ENCODE results near the gene DYTN. TPM values are rescaled to one million over a fixed set of nuclear protein-coding genes. Genes with fewer than 3 reads are reported as not detected.
"Not testable (repeated sequence)": the region's sequence is repeated elsewhere in the genome, so short reads cannot be mapped to it uniquely, and the experiment has no call there.

The DYTN gene
- total RNA-seq, 2 experiments from 2014 or later, result not detected

DNA sequence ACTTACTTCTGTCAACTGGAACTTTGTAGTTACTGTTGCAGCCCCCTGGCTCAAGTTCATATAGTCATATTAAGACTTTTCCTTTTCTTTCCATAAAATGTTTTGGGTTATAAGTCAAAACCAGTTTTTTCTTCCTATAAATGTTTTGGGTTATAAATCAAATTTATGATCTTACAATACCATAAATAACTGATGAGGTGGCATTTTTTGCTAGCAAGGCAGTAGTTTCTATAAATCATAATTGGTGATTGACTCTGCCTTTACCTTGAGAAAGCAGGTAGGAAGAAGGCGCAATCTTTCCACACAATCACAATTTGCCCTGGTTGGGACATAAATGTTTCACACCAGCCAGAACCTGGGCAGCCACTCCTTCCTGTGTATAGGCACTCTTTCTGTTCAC, 5.1 kb upstream of the DYTN start:
- Mint-ChIP-seq H3K4me1 (no peaks in the 10 kb centered on the region), H3K27me3 (peaks cover 33% of the 10 kb centered on the region)
- POLR2A ChIA-PET, result no interaction called here

GRCh38 chr2:206721256-206721920, 3.2 kb upstream of the DYTN start:
- Mint-ChIP-seq H3K27ac (no peak overlapping the region), H3K36me3 (ENCODE audit: low read depth) (no peaks in the 10 kb centered on the region), H3K4me3 (no peak overlapping the region), H3K4me1 (no peaks in the 10 kb centered on the region), H3K27me3 (peaks cover 36% of the 10 kb centered on the region), H3K9me3 (no peaks in the 10 kb centered on the region)
- no peak for DNase-seq
- ChIA-PET POLR2A (no interaction called here), CTCF (no interaction called here)

More for the DNA sequence above, 5.1 kb upstream of the DYTN start:
- H3K9me3 Mint-ChIP-seq, result no peaks in the 10 kb centered on the region
- no peaks in the 10 kb centered on the region for H3K36me3 Mint-ChIP-seq (ENCODE audit: low read depth)
- no peak for DNase-seq
- no peak overlapping the region for H3K27ac Mint-ChIP-seq
- CTCF ChIA-PET, result no interaction called here
- no peak overlapping the region for H3K4me3 Mint-ChIP-seq

DNA sequence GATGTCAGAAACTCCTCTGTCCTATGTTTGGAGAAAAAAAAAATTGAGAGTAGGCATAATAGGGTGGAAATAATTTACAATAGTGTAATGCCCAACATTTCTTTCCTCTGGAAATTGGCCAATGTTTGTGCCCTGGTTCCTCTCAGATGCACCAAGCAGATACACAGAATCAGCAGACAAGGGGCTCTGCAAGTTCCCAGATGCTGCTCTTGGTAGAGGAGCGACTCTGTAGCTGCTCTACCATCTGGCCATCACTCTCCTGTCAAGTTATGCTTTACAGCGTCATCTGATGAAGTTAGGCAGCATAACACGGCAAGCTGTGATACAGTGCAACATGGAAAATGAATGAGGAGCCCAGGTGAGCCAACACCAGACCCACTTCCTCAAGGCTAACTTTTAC, 1.6 kb downstream of the DYTN start:
- H3K27me3 Mint-ChIP-seq, result peaks cover 19% of the 10 kb centered on the region
- no peak overlapping the region for H3K27ac Mint-ChIP-seq
- no peaks in the 10 kb centered on the region for H3K9me3 Mint-ChIP-seq
- no peak for DNase-seq
- ChIA-PET POLR2A (no interaction called here), CTCF (no interaction called here)
- peaks cover 2% of the 10 kb centered on the region for H3K4me1 Mint-ChIP-seq
- H3K4me3 Mint-ChIP-seq, result no peak overlapping the region
- no peaks in the 10 kb centered on the region for H3K36me3 Mint-ChIP-seq (ENCODE audit: low read depth)

- peaks cover 22% of the 10 kb centered on the region for H3K27me3 Mint-ChIP-seq
- H3K9me3 Mint-ChIP-seq; CTCF ChIA-PET; DNase-seq; H3K27ac Mint-ChIP-seq; POLR2A ChIA-PET; H3K36me3 Mint-ChIP-seq (ENCODE audit: low read depth); H3K4me3 Mint-ChIP-seq; H3K4me1 Mint-ChIP-seq: not testable (repeated sequence)
Observed at GRCh38 chr2:206715183-206715582, 3.0 kb downstream of the DYTN start.

DNA sequence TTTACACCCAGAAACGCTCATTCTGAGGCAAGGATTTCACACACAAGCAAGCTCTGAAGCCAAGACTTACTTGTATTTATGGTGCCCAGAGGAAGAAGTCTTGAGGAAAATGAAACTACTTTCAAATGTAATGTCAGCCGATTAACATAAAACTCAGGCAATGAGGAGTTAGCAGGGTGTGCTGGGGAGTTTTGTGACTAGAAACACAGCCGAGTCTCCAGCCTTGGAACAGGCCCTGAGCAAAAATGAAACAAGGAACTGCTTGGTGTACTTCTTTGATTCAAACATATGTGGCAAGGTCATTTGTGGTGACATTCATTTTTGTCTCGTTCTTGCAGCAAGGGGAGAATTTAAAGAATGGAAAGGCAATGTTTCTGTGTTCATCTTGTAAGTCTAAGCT, 4.5 kb downstream of the DYTN start:
- H3K4me3 Mint-ChIP-seq, result no peak overlapping the region
- no peak overlapping the region for H3K27ac Mint-ChIP-seq
- peaks cover 2% of the 10 kb centered on the region for H3K4me1 Mint-ChIP-seq
- CTCF ChIA-PET, result interaction anchor here (1.2 kb wide), 1 partner anchor 11 kb away, joined by 3 read pairs; no protein-coding TSS in a partner anchor
- no peaks in the 10 kb centered on the region for H3K36me3 Mint-ChIP-seq (ENCODE audit: low read depth)
- no peak for DNase-seq
- POLR2A ChIA-PET, result no interaction called here
- H3K27me3 Mint-ChIP-seq, result peaks cover 18% of the 10 kb centered on the region
- H3K9me3 Mint-ChIP-seq, result no peaks in the 10 kb centered on the region

DNA sequence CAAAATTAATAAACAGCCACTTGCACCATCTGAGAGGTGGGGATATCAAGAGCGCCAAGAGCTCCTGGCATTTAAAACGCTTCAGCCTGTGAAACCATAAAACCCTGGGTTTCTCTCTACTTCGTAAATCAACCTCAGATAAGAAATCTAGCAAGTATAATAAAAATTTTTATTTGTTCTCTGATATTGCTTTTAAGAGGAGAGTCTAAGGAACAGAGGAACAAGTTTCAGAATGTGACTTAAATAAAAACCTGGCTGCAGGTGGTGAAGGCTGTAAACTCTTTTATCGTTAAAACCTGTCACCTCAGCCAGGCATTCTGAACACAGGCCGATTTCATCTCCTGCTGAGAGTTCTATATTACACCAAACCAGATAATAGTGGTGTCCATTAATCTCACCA, 9.9 kb downstream of the DYTN start:
- Mint-ChIP-seq H3K4me3 (no peak overlapping the region), H3K4me1 (no peaks in the 10 kb centered on the region), H3K9me3 (no peaks in the 10 kb centered on the region), H3K27ac (no peak overlapping the region), H3K36me3 (ENCODE audit: low read depth) (no peaks in the 10 kb centered on the region), H3K27me3 (peaks cover 14% of the 10 kb centered on the region)
- DNase-seq, result no peak
- CTCF ChIA-PET, result interaction anchor here (0.8 kb wide), 1 partner anchor 11 kb away, joined by 3 read pairs; no protein-coding TSS in a partner anchor
- POLR2A ChIA-PET, result no interaction called here

DNA sequence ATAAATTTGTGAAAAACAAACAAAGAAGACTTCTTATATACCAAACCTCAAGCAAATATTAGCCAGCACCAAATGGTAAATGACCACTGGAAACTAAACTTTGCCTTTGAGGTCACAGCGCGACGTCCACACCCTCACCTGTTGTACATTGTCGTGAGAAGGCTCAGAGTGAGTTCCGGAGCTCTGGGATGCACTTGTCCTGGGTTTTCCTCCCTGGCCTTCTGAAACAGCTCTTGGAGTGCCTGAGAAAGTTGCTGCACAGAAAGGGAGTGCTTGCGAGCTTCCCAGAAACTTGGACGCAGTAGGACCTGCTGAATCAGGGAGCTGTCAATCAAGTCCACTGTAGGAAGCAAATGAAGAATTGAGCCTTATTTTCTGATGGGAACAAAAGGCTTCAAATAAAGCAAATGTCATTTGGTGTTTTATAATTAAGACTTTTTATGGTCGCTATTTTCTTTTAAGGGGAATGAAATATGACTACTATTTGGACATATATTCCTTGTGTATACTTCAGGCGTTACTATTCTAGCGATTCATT, 11.0 kb downstream of the DYTN start:
- POLR2A ChIA-PET, result no interaction called here
- no peak for DNase-seq
- CTCF ChIA-PET, result interaction anchor here (0.5 to 0.8 kb wide), 2 partner anchors 10 to 900 kb away, joined by 3 read pairs; no protein-coding TSS in a partner anchor
- Mint-ChIP-seq H3K9me3 (no peaks in the 10 kb centered on the region), H3K4me3 (no peak overlapping the region), H3K27ac (no peak overlapping the region), H3K36me3 (ENCODE audit: low read depth) (no peaks in the 10 kb centered on the region), H3K27me3 (peaks cover 16% of the 10 kb centered on the region), H3K4me1 (no peaks in the 10 kb centered on the region)

- no peak for DNase-seq
- ChIA-PET CTCF (no interaction called here), POLR2A (no interaction called here)
- H3K4me3 Mint-ChIP-seq, result no peak overlapping the region
- H3K36me3 Mint-ChIP-seq (ENCODE audit: low read depth), result no peaks in the 10 kb centered on the region
- peaks cover 11% of the 10 kb centered on the region for H3K27me3 Mint-ChIP-seq
- H3K4me1 Mint-ChIP-seq, result peaks cover 2% of the 10 kb centered on the region
- H3K27ac Mint-ChIP-seq, result no peak overlapping the region
- no peaks in the 10 kb centered on the region for H3K9me3 Mint-ChIP-seq
Observed at GRCh38 chr2:206701952-206702605, 16.1 kb downstream of the DYTN start.

GRCh38 chr2:206700156-206700555, 18.0 kb downstream of the DYTN start:
- DNase-seq, result no peak
- Mint-ChIP-seq H3K27me3 (peaks cover 13% of the 10 kb centered on the region), H3K36me3 (ENCODE audit: low read depth) (no peaks in the 10 kb centered on the region), H3K4me3 (no peak overlapping the region), H3K9me3 (no peaks in the 10 kb centered on the region), H3K4me1 (peaks cover 2% of the 10 kb centered on the region), H3K27ac (no peak overlapping the region)
- ChIA-PET POLR2A (no interaction called here), CTCF (no interaction called here)

DNA sequence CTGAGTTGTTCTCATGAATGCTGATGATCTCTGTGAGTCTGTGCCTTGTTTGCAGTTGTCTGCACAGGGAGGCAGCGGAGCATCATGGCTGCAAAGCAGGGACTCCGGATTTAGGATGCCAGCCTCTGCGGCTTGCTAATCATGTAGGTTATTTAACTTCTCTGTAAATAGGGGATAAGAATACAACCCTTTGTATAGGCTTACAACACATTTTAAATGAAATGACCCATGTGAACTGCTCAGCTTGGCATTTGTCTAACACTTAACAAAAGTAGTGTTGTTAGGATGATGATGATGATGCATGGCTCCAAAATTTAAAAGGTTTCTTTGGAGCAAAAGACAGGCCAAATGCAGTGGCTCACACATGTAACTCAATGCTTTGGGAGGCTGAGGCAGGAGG, 19.4 kb downstream of the DYTN start:
- Mint-ChIP-seq H3K27me3 (peaks cover 13% of the 10 kb centered on the region), H3K4me1 (peaks cover 2% of the 10 kb centered on the region), H3K4me3 (no peak overlapping the region), H3K9me3 (no peaks in the 10 kb centered on the region), H3K36me3 (ENCODE audit: low read depth) (no peaks in the 10 kb centered on the region), H3K27ac (no peak overlapping the region)
- ChIA-PET CTCF (no interaction called here), POLR2A (no interaction called here)
- DNase-seq, result no peak

DNA sequence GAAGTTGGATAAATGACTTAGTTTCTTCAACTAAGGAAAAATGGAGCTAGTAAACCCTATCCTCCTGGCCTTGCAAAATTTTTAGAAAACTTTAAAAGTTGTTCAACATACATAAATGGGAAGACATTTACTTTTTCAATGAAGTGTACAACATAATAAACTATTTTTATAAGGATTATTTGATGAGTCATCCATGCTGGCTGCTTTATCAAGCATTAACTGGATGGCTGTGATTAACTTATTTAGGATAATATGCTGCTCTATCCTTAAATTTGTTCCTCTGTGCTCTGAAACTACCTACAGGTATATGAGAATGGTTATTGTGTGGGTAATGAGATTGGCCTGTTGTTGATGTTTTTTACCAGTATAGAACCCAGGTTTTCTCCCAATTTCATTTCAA, 21.3 kb downstream of the DYTN start:
- H3K9me3 Mint-ChIP-seq, result no peaks in the 10 kb centered on the region
- ChIA-PET POLR2A (no interaction called here), CTCF (interaction anchor here (0.6 to 1.2 kb wide), 2 partner anchors 11 to 84 kb away, joined by 3 read pairs; no protein-coding TSS in a partner anchor)
- peaks cover 2% of the 10 kb centered on the region for H3K4me1 Mint-ChIP-seq
- DNase-seq, result no peak
- no peak overlapping the region for H3K4me3 Mint-ChIP-seq
- H3K27me3 Mint-ChIP-seq, result peaks cover 11% of the 10 kb centered on the region
- no peak overlapping the region for H3K27ac Mint-ChIP-seq
- H3K36me3 Mint-ChIP-seq (ENCODE audit: low read depth), result no peaks in the 10 kb centered on the region

DNA sequence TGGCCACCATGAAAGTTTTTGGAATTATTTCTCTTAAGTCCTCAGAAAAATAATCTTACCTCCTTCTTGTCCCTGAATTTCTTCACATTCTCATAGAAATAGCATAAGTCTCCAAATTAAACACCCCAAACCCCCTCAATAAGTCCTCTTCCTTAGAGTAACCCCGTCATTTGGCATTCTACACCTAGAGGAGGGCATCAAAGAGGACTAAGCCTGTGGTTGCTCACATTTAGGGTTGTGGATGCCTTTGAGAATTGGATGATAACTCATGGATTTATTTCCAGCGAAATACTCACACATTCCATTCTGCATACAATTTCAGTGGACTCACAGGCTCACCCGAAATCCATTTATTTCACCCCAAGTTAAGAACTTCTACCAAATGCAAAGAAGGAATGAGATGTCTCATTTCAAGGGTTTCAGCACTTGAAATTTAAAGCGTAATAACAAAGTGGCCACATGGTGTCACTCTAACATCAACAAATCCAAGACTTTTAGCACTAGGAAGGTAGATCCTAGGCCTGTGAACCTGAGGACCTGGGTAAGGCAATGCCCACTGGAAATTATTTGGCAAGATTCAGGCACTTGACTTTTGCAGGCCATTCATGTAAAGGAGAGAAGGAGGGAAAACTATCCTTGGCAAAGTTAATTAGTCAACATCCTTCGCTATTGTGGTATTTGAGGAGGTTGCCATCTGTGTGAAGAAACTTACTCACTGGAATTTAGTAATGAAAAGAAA, 24.6 kb downstream of the DYTN start:
- CTCF ChIA-PET, result no interaction called here
- POLR2A ChIA-PET, result no interaction called here
- Mint-ChIP-seq H3K36me3 (ENCODE audit: low read depth) (no peaks in the 10 kb centered on the region), H3K27me3 (peaks cover 3% of the 10 kb centered on the region), H3K9me3 (no peaks in the 10 kb centered on the region), H3K27ac (no peak overlapping the region), H3K4me3 (no peak overlapping the region), H3K4me1 (peaks cover 4% of the 10 kb centered on the region)
- DNase-seq, result peak; percentile 64

GRCh38 chr2:206692971-206693370, 25.2 kb downstream of the DYTN start:
- Mint-ChIP-seq H3K4me3 (no peak overlapping the region), H3K27me3 (peaks cover 3% of the 10 kb centered on the region), H3K27ac (no peak overlapping the region), H3K9me3 (no peaks in the 10 kb centered on the region), H3K4me1 (peaks cover 6% of the 10 kb centered on the region), H3K36me3 (ENCODE audit: low read depth) (no peaks in the 10 kb centered on the region)
- ChIA-PET POLR2A (no interaction called here), CTCF (no interaction called here)
- DNase-seq, result no peak
